HepG2 (cell line): ENCODE results near the gene RBM12. TPM values are rescaled to one million over a fixed set of nuclear protein-coding genes. Genes with fewer than 3 reads are reported as not detected.
A peak's percentile ranks its signal among the peaks of the same experiment; 100 is the strongest.

Experiments used
- DMAP1 ChIP-seq: IDR thresholded peaks from 2 replicates; pipeline ENCODE4 v1.6.1; 2016
- KAT8 ChIP-seq: IDR thresholded peaks from 2 replicates; pipeline ENCODE4 v1.6.1; 2016; ENCODE audit warnings: missing genetic modification reagents, missing compliant biosample characterization
- LCORL ChIP-seq, 2 experiments: fragments of 450-650 bp in 1 of 2; sonication (generic) in 1 of 2; formaldehyde crosslinking in 1 of 2; IDR thresholded peaks; 2 replicates each; pipeline versions ENCODE4 v1.5.0 to v1.6.1; 2017 to 2020; ENCODE audit warnings: antibody characterized with exemption in 1 of 2, missing genetic modification reagents in 1 of 2
- MIXL1 ChIP-seq: IDR thresholded peaks from 2 replicates; pipeline ENCODE4 v1.6.1; 2016
- POLR2G ChIP-seq: fragments of 200-400 bp; formaldehyde crosslinking; IDR thresholded peaks from 2 replicates; pipeline ENCODE4 v1.6.1; 2018; ENCODE audit warnings: mild to moderate bottlenecking, low read depth, low read length, moderate library complexity
- SIN3B ChIP-seq: fragments of 150-350 bp; IDR thresholded peaks from 2 replicates; pipeline ENCODE4 v1.6.1; 2014; ENCODE audit warnings: low read length
- ZBTB8A ChIP-seq: sonication (generic); formaldehyde crosslinking; IDR thresholded peaks from 2 replicates; pipeline ENCODE4 v1.4.0; 2020; ENCODE audit warnings: mild to moderate bottlenecking, low read depth, missing genetic modification reagents, borderline replicate concordance
- ZNF326 ChIP-seq: sonication (generic); formaldehyde crosslinking; IDR thresholded peaks from 2 replicates; pipeline ENCODE4 v1.4.0; 2020; ENCODE audit warnings: missing genetic modification reagents, borderline replicate concordance
- ZNF780A ChIP-seq: sonication (generic); formaldehyde crosslinking; IDR thresholded peaks from 2 replicates; pipeline ENCODE4 v1.8.0; 2022; ENCODE audit warnings: mild to moderate bottlenecking, missing genetic modification reagents, moderate library complexity
- polyA plus RNA-seq, 8 experiments: library from polyadenylated mRNA; depleted of rRNA in 3 of 8; stranded (reverse) in 7 of 8; unstranded in 1 of 8; fragments of >200 nt; fragmentation: Illumina TruSeq in 4 of 8; extraction: Trizol in 4 of 8; gene quantifications; 2 replicates each; pipeline versions ENCODE4 v1.2.1 to v1.2.3, GENCODE V29; 2011 to 2016; ENCODE audit warnings: low read depth in 4 of 8, missing spikeins in 1 of 8, mixed read lengths in 1 of 8; ENCODE audit not compliant: insufficient read depth in 1 of 8
- total RNA-seq, 5 experiments: library from RNA; depleted of rRNA; stranded (reverse); fragments of >200 nt; fragmentation: Illumina TruSeq; extraction: Trizol; gene quantifications; 2 replicates each; pipeline ENCODE4 v1.2.3, GENCODE V29; 2016; ENCODE audit warnings: low read depth in 1 of 5
- TF ChIP-seq, protein P1 (sequence below): IDR thresholded peaks from 2 replicates; pipeline ENCODE4 v1.6.1; 2016; ENCODE audit warnings: missing compliant biosample characterization, missing genetic modification reagents, borderline replicate concordance
- TF ChIP-seq, protein P2 (sequence below): sonication (generic); formaldehyde crosslinking; IDR thresholded peaks from 2 replicates; pipeline ENCODE4 v1.4.0; 2020; ENCODE audit warnings: missing genetic modification reagents, borderline replicate concordance
- TF ChIP-seq, protein P3 (sequence below): sonication (generic); formaldehyde crosslinking; IDR thresholded peaks from 2 replicates; pipeline ENCODE4 v1.4.0; 2020; ENCODE audit warnings: missing genetic modification reagents
- TF ChIP-seq, protein P4 (sequence below): IDR thresholded peaks from 2 replicates; pipeline ENCODE4 v1.6.1; 2012; ENCODE audit warnings: inconsistent platforms
- TF ChIP-seq, protein P5 (sequence below): IDR thresholded peaks from 2 replicates; pipeline ENCODE4 v1.6.1; 2016; ENCODE audit warnings: missing compliant biosample characterization, missing genetic modification reagents, borderline replicate concordance

The RBM12 gene
- total and polyA plus RNA-seq, 2 of the 13 experiments (the other 11 are each of a cell fraction or from before 2014, with no cell fraction given), result 97.9 to 104 TPM

DNA sequence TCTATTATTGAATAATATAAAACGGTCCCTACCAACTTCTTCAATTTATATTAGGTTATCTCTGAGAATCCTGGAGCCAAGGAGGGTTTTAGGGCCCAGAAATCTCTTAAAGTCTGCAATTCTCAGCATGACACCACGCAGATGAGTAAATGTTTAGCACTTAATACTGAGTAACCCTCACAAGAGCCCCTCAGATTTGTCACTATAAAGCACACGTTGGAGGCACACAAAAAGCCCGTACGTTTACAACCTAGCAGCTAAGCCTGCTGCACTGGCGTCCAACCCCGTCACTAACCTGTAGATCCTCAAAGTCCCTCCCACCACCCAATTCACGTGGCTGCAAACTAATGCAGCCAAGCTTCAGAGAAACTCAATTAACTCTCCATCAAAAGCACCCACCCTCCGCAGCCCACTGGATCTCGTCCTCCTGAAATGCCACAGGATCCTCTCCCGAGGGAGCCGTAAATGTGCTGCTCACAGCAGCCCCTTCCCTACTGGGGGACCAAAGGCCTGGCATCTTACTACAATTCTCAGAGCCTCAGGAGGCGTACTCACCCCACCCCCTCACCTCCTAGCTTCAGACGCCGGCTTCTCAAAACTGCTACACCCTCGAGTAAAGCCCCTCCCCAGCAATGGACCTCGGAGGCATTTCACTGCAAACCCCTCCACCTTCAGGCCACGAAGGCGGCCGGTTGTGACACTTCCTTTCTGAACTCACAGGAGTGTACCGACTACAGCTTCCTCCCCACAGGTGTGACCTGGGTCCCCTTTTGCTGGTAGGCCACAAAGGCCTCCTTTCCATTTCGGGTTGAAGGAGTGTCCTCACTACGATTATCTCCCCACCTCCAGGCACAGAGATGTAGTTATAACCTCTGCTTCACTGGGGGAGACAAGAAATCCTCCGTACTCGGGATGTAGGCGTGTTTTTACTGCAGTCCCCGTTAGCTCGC lies 909 bp downstream of the RBM12 start (continued):
- TF ChIP-seq LCORL (IDR thresholded peaks at IDR 0.05), result no peak
- TF ChIP-seq LCORL (CRISPR knock-in tag; IDR thresholded peaks at IDR 0.05), result peak; percentile 18; the same call in 1 of the 2 replicates
- no peak for TF ChIP-seq ZBTB8A (CRISPR knock-in tag)
- TF ChIP-seq, protein P1, sequence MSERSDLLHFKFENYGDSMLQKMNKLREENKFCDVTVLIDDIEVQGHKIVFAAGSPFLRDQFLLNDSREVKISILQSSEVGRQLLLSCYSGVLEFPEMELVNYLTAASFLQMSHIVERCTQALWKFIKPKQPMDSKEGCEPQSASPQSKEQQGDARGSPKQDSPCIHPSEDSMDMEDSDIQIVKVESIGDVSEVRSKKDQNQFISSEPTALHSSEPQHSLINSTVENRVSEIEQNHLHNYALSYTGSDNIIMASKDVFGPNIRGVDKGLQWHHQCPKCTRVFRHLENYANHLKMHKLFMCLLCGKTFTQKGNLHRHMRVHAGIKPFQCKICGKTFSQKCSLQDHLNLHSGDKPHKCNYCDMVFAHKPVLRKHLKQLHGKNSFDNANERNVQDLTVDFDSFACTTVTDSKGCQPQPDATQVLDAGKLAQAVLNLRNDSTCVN (CRISPR knock-in tag), result 0 out of 2 replicates have a peak, but pooled peaks have one; percentile 38
- TF ChIP-seq, protein P2, sequence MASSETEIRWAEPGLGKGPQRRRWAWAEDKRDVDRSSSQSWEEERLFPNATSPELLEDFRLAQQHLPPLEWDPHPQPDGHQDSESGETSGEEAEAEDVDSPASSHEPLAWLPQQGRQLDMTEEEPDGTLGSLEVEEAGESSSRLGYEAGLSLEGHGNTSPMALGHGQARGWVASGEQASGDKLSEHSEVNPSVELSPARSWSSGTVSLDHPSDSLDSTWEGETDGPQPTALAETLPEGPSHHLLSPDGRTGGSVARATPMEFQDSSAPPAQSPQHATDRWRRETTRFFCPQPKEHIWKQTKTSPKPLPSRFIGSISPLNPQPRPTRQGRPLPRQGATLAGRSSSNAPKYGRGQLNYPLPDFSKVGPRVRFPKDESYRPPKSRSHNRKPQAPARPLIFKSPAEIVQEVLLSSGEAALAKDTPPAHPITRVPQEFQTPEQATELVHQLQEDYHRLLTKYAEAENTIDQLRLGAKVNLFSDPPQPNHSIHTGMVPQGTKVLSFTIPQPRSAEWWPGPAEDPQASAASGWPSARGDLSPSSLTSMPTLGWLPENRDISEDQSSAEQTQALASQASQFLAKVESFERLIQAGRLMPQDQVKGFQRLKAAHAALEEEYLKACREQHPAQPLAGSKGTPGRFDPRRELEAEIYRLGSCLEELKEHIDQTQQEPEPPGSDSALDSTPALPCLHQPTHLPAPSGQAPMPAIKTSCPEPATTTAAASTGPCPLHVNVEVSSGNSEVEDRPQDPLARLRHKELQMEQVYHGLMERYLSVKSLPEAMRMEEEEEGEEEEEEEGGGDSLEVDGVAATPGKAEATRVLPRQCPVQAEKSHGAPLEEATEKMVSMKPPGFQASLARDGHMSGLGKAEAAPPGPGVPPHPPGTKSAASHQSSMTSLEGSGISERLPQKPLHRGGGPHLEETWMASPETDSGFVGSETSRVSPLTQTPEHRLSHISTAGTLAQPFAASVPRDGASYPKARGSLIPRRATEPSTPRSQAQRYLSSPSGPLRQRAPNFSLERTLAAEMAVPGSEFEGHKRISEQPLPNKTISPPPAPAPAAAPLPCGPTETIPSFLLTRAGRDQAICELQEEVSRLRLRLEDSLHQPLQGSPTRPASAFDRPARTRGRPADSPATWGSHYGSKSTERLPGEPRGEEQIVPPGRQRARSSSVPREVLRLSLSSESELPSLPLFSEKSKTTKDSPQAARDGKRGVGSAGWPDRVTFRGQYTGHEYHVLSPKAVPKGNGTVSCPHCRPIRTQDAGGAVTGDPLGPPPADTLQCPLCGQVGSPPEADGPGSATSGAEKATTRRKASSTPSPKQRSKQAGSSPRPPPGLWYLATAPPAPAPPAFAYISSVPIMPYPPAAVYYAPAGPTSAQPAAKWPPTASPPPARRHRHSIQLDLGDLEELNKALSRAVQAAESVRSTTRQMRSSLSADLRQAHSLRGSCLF (CRISPR knock-in tag), result no peak
- no peak for TF ChIP-seq DMAP1 (CRISPR knock-in tag)
- TF ChIP-seq, protein P3, sequence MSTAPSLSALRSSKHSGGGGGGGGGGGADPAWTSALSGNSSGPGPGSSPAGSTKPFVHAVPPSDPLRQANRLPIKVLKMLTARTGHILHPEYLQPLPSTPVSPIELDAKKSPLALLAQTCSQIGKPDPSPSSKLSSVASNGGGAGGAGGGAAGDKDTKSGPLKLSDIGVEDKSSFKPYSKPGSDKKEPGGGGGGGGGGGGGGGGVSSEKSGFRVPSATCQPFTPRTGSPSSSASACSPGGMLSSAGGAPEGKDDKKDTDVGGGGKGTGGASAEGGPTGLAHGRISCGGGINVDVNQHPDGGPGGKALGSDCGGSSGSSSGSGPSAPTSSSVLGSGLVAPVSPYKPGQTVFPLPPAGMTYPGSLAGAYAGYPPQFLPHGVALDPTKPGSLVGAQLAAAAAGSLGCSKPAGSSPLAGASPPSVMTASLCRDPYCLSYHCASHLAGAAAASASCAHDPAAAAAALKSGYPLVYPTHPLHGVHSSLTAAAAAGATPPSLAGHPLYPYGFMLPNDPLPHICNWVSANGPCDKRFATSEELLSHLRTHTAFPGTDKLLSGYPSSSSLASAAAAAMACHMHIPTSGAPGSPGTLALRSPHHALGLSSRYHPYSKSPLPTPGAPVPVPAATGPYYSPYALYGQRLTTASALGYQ (CRISPR knock-in tag), result no peak
- no peak for TF ChIP-seq KAT8 (CRISPR knock-in tag)
- TF ChIP-seq, protein P4, sequence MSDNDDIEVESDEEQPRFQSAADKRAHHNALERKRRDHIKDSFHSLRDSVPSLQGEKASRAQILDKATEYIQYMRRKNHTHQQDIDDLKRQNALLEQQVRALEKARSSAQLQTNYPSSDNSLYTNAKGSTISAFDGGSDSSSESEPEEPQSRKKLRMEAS, result no peak; the same call in 1 of the 2 replicates
- peak; percentile 21 for TF ChIP-seq POLR2G
- peak; percentile 90; the same call in 1 of the 2 replicates for TF ChIP-seq ZNF326 (CRISPR knock-in tag)
- TF ChIP-seq ZNF780A (CRISPR knock-in tag), result no peak
- peak; percentile 60; the same call in 1 of the 2 replicates for TF ChIP-seq MIXL1 (CRISPR knock-in tag)
- 0 out of 2 replicates have a peak, but pooled peaks have one; percentile 16 for TF ChIP-seq SIN3B
- TF ChIP-seq, protein P5, sequence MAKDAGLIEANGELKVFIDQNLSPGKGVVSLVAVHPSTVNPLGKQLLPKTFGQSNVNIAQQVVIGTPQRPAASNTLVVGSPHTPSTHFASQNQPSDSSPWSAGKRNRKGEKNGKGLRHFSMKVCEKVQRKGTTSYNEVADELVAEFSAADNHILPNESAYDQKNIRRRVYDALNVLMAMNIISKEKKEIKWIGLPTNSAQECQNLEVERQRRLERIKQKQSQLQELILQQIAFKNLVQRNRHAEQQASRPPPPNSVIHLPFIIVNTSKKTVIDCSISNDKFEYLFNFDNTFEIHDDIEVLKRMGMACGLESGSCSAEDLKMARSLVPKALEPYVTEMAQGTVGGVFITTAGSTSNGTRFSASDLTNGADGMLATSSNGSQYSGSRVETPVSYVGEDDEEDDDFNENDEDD (CRISPR knock-in tag), result peak; percentile 10; the same call in 1 of the 2 replicates
